H1 (cell line): ENCODE results near the gene ACAD11. TPM values are rescaled to one million over a fixed set of nuclear protein-coding genes. Genes with fewer than 3 reads are reported as not detected.

Experiments used
- CTCF ChIA-PET: fragments of 300-600 bp; sonication (Branson Sonifier 250); formaldehyde crosslinking; loops from one replicate; lab custom pipeline; 2021; ENCODE audit not compliant: partially characterized antibody; lab: Charles Lee
- POLR2A ChIA-PET: fragments of 300-600 bp; sonication (Branson Sonifier 250); formaldehyde crosslinking; loops from one replicate; lab custom pipeline; 2021; ENCODE audit warnings: inconsistent platforms; ENCODE audit not compliant: partially characterized antibody; lab: Charles Lee
- DNase-seq, 2 experiments: peaks; one replicate each; pipeline versions ENCODE4 v3.0.0 to v3.0.0-alpha.2; 2010 to 2022; ENCODE audit warnings: low spot score in 2 of 2, low read depth in 1 of 2, mixed read lengths in 1 of 2
- FAIRE-seq: peaks from 2 replicates; lab custom pipeline; 2011; peaks lifted over from hg19 to GRCh38; lab: Jason Lieb, UNC
- H2AFZ ChIP-seq: 2 replicates; pipeline ENCODE4 v1.8.1; 2012; ENCODE audit warnings: low read length, inconsistent platforms
- H2AK5ac ChIP-seq: 2 replicates; pipeline ENCODE4 v1.6.1; 2013; ENCODE audit warnings: low read depth, low read length
- H2BK120ac ChIP-seq: replicated peaks from 2 replicates; pipeline ENCODE3; 2013; ENCODE audit warnings: low read depth, low read length, inconsistent platforms
- H2BK12ac ChIP-seq: 2 replicates; pipeline ENCODE4 v1.6.1; 2013; ENCODE audit warnings: low read depth, low read length
- H2BK15ac ChIP-seq: 2 replicates; pipeline ENCODE4 v1.6.1; 2013; ENCODE audit warnings: low read length
- H2BK20ac ChIP-seq: 2 replicates; pipeline ENCODE4 v1.6.1; 2013; ENCODE audit warnings: low read length
- H2BK5ac ChIP-seq: 2 replicates; pipeline ENCODE4 v1.6.1; 2013; ENCODE audit warnings: low read depth, low read length
- H3K14ac ChIP-seq: 2 replicates; pipeline ENCODE4 v1.6.1; 2013; ENCODE audit warnings: inconsistent platforms; ENCODE audit not compliant: insufficient read length
- H3K18ac ChIP-seq: 2 replicates; pipeline ENCODE4 v1.6.1; 2013; ENCODE audit warnings: low read length; ENCODE audit errors: extremely low read depth
- H3K23ac ChIP-seq: 2 replicates; pipeline ENCODE4 v1.6.1; 2013; ENCODE audit warnings: inconsistent platforms; ENCODE audit not compliant: insufficient read length
- H3K23me2 ChIP-seq: 2 replicates; pipeline ENCODE4 v1.6.1; 2013; ENCODE audit warnings: low read depth, low read length
- H3K27ac ChIP-seq: 2 replicates; pipeline ENCODE4 v1.6.1; 2011; ENCODE audit warnings: low read depth, low read length, inconsistent platforms
- H3K27me3 ChIP-seq, 4 experiments: replicated peaks in 1 of 4; 1 replicate in 1 of 4; 2 replicates in 3 of 4; pipeline versions ENCODE4 v1.6.1 to v1.8.1; 2011 to 2013; ENCODE audit warnings: low read length in 3 of 4, mild to moderate bottlenecking in 3 of 4, inconsistent platforms in 2 of 4, mixed read lengths in 2 of 4, moderate library complexity in 1 of 4; ENCODE audit not compliant: control insufficient read depth in 3 of 4, insufficient read depth in 3 of 4; ENCODE audit errors: extremely low read depth in 1 of 4
- H3K36me3 ChIP-seq, 4 experiments: 2 replicates each; pipeline versions ENCODE4 v1.6.1 to v1.8.1; 2011 to 2013; ENCODE audit warnings: mild to moderate bottlenecking in 4 of 4, low read length in 3 of 4, moderate library complexity in 2 of 4, control low read depth in 1 of 4, inconsistent platforms in 1 of 4; ENCODE audit not compliant: insufficient read depth in 4 of 4, control insufficient read depth in 2 of 4
- H3K4ac ChIP-seq: replicated peaks from 2 replicates; pipeline ENCODE3; 2013; ENCODE audit warnings: low read length, low read depth, mixed read lengths, inconsistent platforms; ENCODE audit not compliant: insufficient read length
- H3K4me1 ChIP-seq, 4 experiments: replicated peaks in 1 of 4; 1 replicate in 1 of 4; 2 replicates in 3 of 4; pipeline versions ENCODE4 v1.6.1 to v1.8.1; 2011 to 2013; ENCODE audit warnings: low read length in 3 of 4, inconsistent platforms in 2 of 4, mixed read lengths in 1 of 4; ENCODE audit not compliant: insufficient read depth in 4 of 4, control insufficient read depth in 3 of 4
- H3K4me2 ChIP-seq, 2 experiments: 2 replicates each; pipeline versions ENCODE4 v1.6.1 to v1.8.1; 2011 to 2013; ENCODE audit warnings: low read depth in 2 of 2, low read length in 2 of 2, control low read depth in 1 of 2, inconsistent platforms in 1 of 2, mild to moderate bottlenecking in 1 of 2; ENCODE audit not compliant: insufficient read depth in 1 of 2
- H3K4me3 ChIP-seq, 4 experiments: fragments of 200-600, 300-600 bp in 1 of 4; sonication (generic), shearing (Covaris generic), sonication (Bioruptor Twin) in 1 of 4; 2 replicates each; pipeline versions ENCODE4 v1.5.1 to v1.8.1; 2011 to 2016; ENCODE audit warnings: low read length in 4 of 4, low read depth in 3 of 4, control low read depth in 2 of 4, inconsistent platforms in 2 of 4, mild to moderate bottlenecking in 2 of 4, mixed read lengths in 1 of 4, moderate library complexity in 1 of 4; ENCODE audit not compliant: insufficient read depth in 2 of 4; ENCODE audit errors: extremely low read depth in 1 of 4
- H3K56ac ChIP-seq: replicated peaks from 2 replicates; pipeline ENCODE3; 2013; ENCODE audit warnings: low read depth, mild to moderate bottlenecking, mixed read lengths, low read length, inconsistent platforms; ENCODE audit not compliant: insufficient read length
- H3K79me1 ChIP-seq: 2 replicates; pipeline ENCODE4 v1.6.1; 2013; ENCODE audit warnings: low read depth, low read length, control low read depth
- H3K79me2 ChIP-seq, 2 experiments: 2 replicates each; pipeline versions ENCODE4 v1.6.1 to v1.8.1; 2012 to 2013; ENCODE audit warnings: low read length in 2 of 2, mild to moderate bottlenecking in 2 of 2, inconsistent platforms in 1 of 2; ENCODE audit not compliant: insufficient read depth in 2 of 2, control insufficient read depth in 1 of 2
- H3K9ac ChIP-seq, 4 experiments: replicated peaks in 1 of 4; 1 replicate in 1 of 4; 2 replicates in 3 of 4; pipeline versions ENCODE4 v1.6.1 to v1.8.1; 2011 to 2013; ENCODE audit warnings: low read depth in 3 of 4, low read length in 3 of 4, control low read depth in 2 of 4, mild to moderate bottlenecking in 2 of 4, moderate library complexity in 2 of 4, inconsistent platforms in 1 of 4; ENCODE audit errors: extremely low read depth in 1 of 4
- H3K9me3 ChIP-seq, 2 experiments: 2 replicates each; pipeline versions ENCODE4 v1.6.1 to v1.8.1; 2012 to 2013; ENCODE audit warnings: mild to moderate bottlenecking in 2 of 2, moderate library complexity in 2 of 2, control low read depth in 1 of 2, inconsistent platforms in 1 of 2, low read depth in 1 of 2, low read length in 1 of 2, mixed read lengths in 1 of 2; ENCODE audit not compliant: insufficient read depth in 2 of 2
- H4K20me1 ChIP-seq, 2 experiments: replicated peaks in 1 of 2; 2 replicates each; pipeline versions ENCODE3 to v1.8.1; 2011 to 2013; ENCODE audit warnings: inconsistent platforms in 2 of 2, low read length in 2 of 2, mild to moderate bottlenecking in 1 of 2; ENCODE audit not compliant: insufficient read depth in 2 of 2, control insufficient read depth in 1 of 2
- H4K5ac ChIP-seq: 2 replicates; pipeline ENCODE4 v1.6.1; 2013; ENCODE audit warnings: low read length, low read depth, mixed read lengths, inconsistent platforms; ENCODE audit not compliant: insufficient read length
- H4K8ac ChIP-seq: 2 replicates; pipeline ENCODE4 v1.8.0; 2013; ENCODE audit warnings: mild to moderate bottlenecking, moderate library complexity, low read length, inconsistent platforms; ENCODE audit not compliant: insufficient read depth; ENCODE audit errors: extremely low read depth
- H4K91ac ChIP-seq: replicated peaks from 2 replicates; pipeline ENCODE3; 2013; ENCODE audit warnings: low read length, mixed read lengths, inconsistent platforms; ENCODE audit not compliant: insufficient read length
- CHD1 ChIP-seq: IDR thresholded peaks from 2 replicates; pipeline ENCODE4 v1.6.1; 2012; ENCODE audit warnings: low read depth, low read length, improper control_type of control experiment
- E2F6 ChIP-seq: IDR thresholded peaks from 2 replicates; pipeline ENCODE4 v1.6.1; 2012; ENCODE audit warnings: inconsistent platforms
- FOSL1 ChIP-seq: IDR thresholded peaks from 2 replicates; pipeline ENCODE4 v1.6.1; 2011; ENCODE audit warnings: mild to moderate bottlenecking, low read depth, low read length, moderate library complexity; ENCODE audit not compliant: insufficient read depth
- HDAC6 ChIP-seq: IDR thresholded peaks from one replicate; pipeline ENCODE4 v1.7.1; 2012; ENCODE audit warnings: low read depth, mild to moderate bottlenecking, inconsistent platforms, low read length, moderate library complexity
- MAX ChIP-seq: IDR thresholded peaks from 2 replicates; pipeline ENCODE4 v1.6.1; 2012; ENCODE audit warnings: inconsistent platforms
- POLR2AphosphoS5 ChIP-seq: IDR thresholded peaks from 2 replicates; pipeline ENCODE4 v1.6.1; 2011; ENCODE audit warnings: low read depth, low read length
- RAD21 ChIP-seq, 2 experiments: IDR thresholded peaks in 1 of 2; conservative IDR thresholded peaks in 1 of 2; 2 replicates each; pipeline ENCODE4 v1.6.1; 2011; ENCODE audit warnings: low read depth in 2 of 2, low read length in 2 of 2, improper control_type of control experiment in 1 of 2, inconsistent platforms in 1 of 2, mild to moderate bottlenecking in 1 of 2, moderate library complexity in 1 of 2
- RFX5 ChIP-seq: IDR thresholded peaks from 2 replicates; pipeline ENCODE4 v1.6.1; 2011; ENCODE audit warnings: low read depth, low read length, improper control_type of control experiment, borderline replicate concordance
- SUZ12 ChIP-seq: fragments of 200-600 bp; sonication (generic); IDR thresholded peaks from 2 replicates; pipeline ENCODE4 v1.6.1; 2012; ENCODE audit warnings: mild to moderate bottlenecking, inconsistent platforms, low read length, moderate library complexity, mixed read lengths
- TBP ChIP-seq: IDR thresholded peaks from 2 replicates; pipeline ENCODE4 v1.6.1; 2011; ENCODE audit warnings: low read depth, low read length, improper control_type of control experiment
- TCF12 ChIP-seq: IDR thresholded peaks from 2 replicates; pipeline ENCODE4 v1.6.1; 2011; ENCODE audit warnings: low read depth, mild to moderate bottlenecking, low read length
- USF2 ChIP-seq: IDR thresholded peaks from 2 replicates; pipeline ENCODE4 v1.6.1; 2011; ENCODE audit warnings: low read length, improper control_type of control experiment
- WGBS, 2 experiments: shearing (Covaris generic) in 1 of 2; methylation state at CpG; one replicate each; pipeline versions ENCODE4 v1.1.6 to v1.1.7; 2013 to 2015; ENCODE audit warnings: low lambda C conversion rate in 2 of 2, mixed read lengths in 2 of 2, inconsistent platforms in 1 of 2, low coverage in 1 of 2, missing lambda C conversion rate in 1 of 2; ENCODE audit not compliant: insufficient replicate concordance in 2 of 2, insufficient coverage in 1 of 2, insufficient read length in 1 of 2; ENCODE audit errors: extremely low coverage in 1 of 2, missing lambda C conversion rate in 1 of 2; 5-methylcytosine and 5-hydroxymethylcytosine counted together
- polyA plus RNA-seq, 7 experiments: library from polyadenylated mRNA; depleted of rRNA in 3 of 7; stranded (reverse) in 5 of 7; unstranded in 2 of 7; fragments of >200 nt in 5 of 7; fragments of 200-250 nt in 2 of 7; gene quantifications; 1 replicate in 5 of 7; 2 replicates in 1 of 7; 4 replicates in 1 of 7; pipeline versions ENCODE4 v1.2.1 to v1.2.3, GENCODE V29; 2011 to 2013; ENCODE audit warnings: missing spikeins in 2 of 7, mixed read lengths in 2 of 7
- total RNA-seq: library from RNA; stranded (reverse); fragmentation: NEBNext Ultra II Directional; extraction: Animal tissue kit (Norgen Biotek cat#: 25700); gene quantifications from 2 replicates; pipeline ENCODE4 v1.2.1, GENCODE V29; 2021

The ACAD11 gene
- total and polyA plus RNA-seq, 2 of the 8 experiments (the other 6 are each of a cell fraction or from before 2014, with no cell fraction given), result 5.5 to 11.0 TPM

GRCh38 chr3:132645058-132645457 is 14.6 kb downstream of the ACAD11 start:
- CTCF ChIA-PET, result interaction anchor here (1.2 to 2.5 kb wide), 2 partner anchors 107 to 110 kb away, joined by 5 to 16 read pairs; no protein-coding TSS in a partner anchor
- Histone ChIP-seq H3K27me3 (no peaks in the 10 kb centered on the region), H4K8ac (no peak overlapping the region), H3K9ac (no peak overlapping the region), H2BK20ac (no peak overlapping the region), H2AFZ (no peak overlapping the region), H4K20me1 (no peaks in the 10 kb centered on the region), H3K18ac (no peak overlapping the region), H3K23ac (no peak overlapping the region), H4K91ac (no peak overlapping the region), H2BK12ac (no peak overlapping the region), H3K14ac (no peak overlapping the region), H3K27ac (no peak overlapping the region), H3K56ac (no peak overlapping the region), H4K5ac (no peak overlapping the region), H2BK120ac (no peak overlapping the region), H3K9me3 (no peaks in the 10 kb centered on the region), H3K23me2 (no peaks in the 10 kb centered on the region), H3K4me1 (no peaks in the 10 kb centered on the region), H2BK5ac (no peak overlapping the region), H3K36me3 (no peaks in the 10 kb centered on the region), H3K4ac (no peak overlapping the region), H2BK15ac (no peak overlapping the region), H3K4me3 (no peak overlapping the region), H3K79me2 (no peaks in the 10 kb centered on the region), H3K79me1 (no peaks in the 10 kb centered on the region), H2AK5ac (no peak overlapping the region), H3K4me2 (no peak overlapping the region)
- DNase-seq (no peak), FAIRE-seq (no peak)
- POLR2A ChIA-PET, result no interaction called here
- TF ChIP-seq CHD1 (no peak), SUZ12 (no peak), E2F6 (no peak), RFX5 (no peak), HDAC6 (no peak), TCF12 (no peak), RAD21 (IDR thresholded peaks at IDR 0.05 in 1 of 2, conservative IDR thresholded peaks at IDR 0.05 in 1 of 2; ENCODE audit: low read depth in 2 of 2, low read length in 2 of 2) (no peak), FOSL1 (no peak), MAX (no peak), POLR2AphosphoS5 (no peak), USF2 (no peak), TBP (no peak)
- 94% methylated on average over 1 of the region's 1 CpG; no CpG with 5 or more reads in 1 of the 2 experiments for WGBS, 2 experiments
